HUES64 (cell line): ENCODE data around the gene DHPS.
A peak's percentile ranks its signal among the peaks of the same experiment; 100 is the strongest.
"Not testable (repeated sequence)": the region's sequence is repeated elsewhere in the genome, so short reads cannot be mapped to it uniquely, and the experiment has no call there.

Source experiments
- H3K27ac ChIP-seq: 2 replicates; pipeline ENCODE4 v1.7.0; 2013; ENCODE audit warnings: low read depth, low read length, inconsistent platforms
- H3K27me3 ChIP-seq: 2 replicates; pipeline ENCODE4 v1.6.1; 2013; ENCODE audit warnings: mild to moderate bottlenecking, low read length; ENCODE audit not compliant: insufficient read depth
- H3K36me3 ChIP-seq: 2 replicates; pipeline ENCODE4 v1.6.1; 2013; ENCODE audit warnings: mild to moderate bottlenecking, low read length; ENCODE audit not compliant: insufficient read depth
- H3K4me1 ChIP-seq: 2 replicates; pipeline ENCODE4 v1.6.1; 2013; ENCODE audit warnings: mild to moderate bottlenecking, low read length, moderate library complexity; ENCODE audit not compliant: insufficient read depth
- H3K4me3 ChIP-seq: 2 replicates; pipeline ENCODE4 v1.5.1; 2013; ENCODE audit warnings: mild to moderate bottlenecking, low read length, moderate library complexity
- H3K9ac ChIP-seq: 2 replicates; pipeline ENCODE4 v1.6.1; 2013; ENCODE audit warnings: mild to moderate bottlenecking, low read depth, low read length
- H3K9me3 ChIP-seq: 2 replicates; pipeline ENCODE4 v1.6.1; 2013; ENCODE audit warnings: low read depth, low read length; ENCODE audit not compliant: insufficient read depth
- WGBS: fragments of 150-250, 120-280 bp; methylation state at CpG from one replicate; pipeline ENCODE4 v1.1.7; 2013; ENCODE audit warnings: missing lambda C conversion rate; 5-methylcytosine and 5-hydroxymethylcytosine counted together

The DHPS gene

GRCh38 chr19:12643716-12644115 lies 38.0 kb downstream of the DHPS start:
- H3K9ac ChIP-seq, H3K4me3 ChIP-seq, H3K27ac ChIP-seq, H3K9me3 ChIP-seq, H3K36me3 ChIP-seq, H3K27me3 ChIP-seq, H3K4me1 ChIP-seq: not testable (repeated sequence)
- 96% methylated on average over 14 of the region's 14 CpGs for WGBS

- H3K9me3 ChIP-seq: no peaks in the 10 kb centered on the region
- no peaks in the 10 kb centered on the region for H3K36me3 ChIP-seq
- H3K27me3 ChIP-seq: no peaks in the 10 kb centered on the region
- H3K27ac ChIP-seq: no peak overlapping the region
- H3K4me1 ChIP-seq: no peaks in the 10 kb centered on the region
- no peak overlapping the region for H3K9ac ChIP-seq
- H3K4me3 ChIP-seq: no peak overlapping the region
- 94% methylated on average over 26 of the region's 26 CpGs for WGBS
These were observed 39.2 kb downstream of the DHPS start for GRCh38 chr19:12642506-12642905.

DNA sequence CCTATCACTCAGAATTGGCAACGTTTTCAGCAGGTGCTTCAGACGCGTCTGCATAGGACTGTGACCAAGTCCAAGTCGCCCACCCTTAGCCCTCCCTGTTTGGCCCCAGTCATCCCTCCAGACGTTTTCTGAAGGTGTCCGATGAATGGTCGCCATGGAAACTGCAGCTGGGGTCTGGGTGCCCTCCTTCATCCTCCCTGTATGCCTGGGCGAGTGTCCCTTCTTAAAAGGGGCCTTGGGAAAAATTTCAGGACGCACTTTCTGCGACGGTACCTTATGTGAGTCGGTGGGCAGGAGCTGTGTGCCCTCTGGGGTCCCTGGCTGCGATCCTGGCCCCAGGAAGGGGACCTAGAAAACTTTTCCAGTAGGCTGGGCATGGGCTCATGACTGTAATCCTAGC lies 40.2 kb downstream of the DHPS start:
- WGBS: 87% methylated on average over 13 of the region's 13 CpGs
- H3K4me1 ChIP-seq: no peaks in the 10 kb centered on the region
- H3K9me3 ChIP-seq: no peaks in the 10 kb centered on the region
- no peak overlapping the region for H3K27ac ChIP-seq
- H3K36me3 ChIP-seq: no peaks in the 10 kb centered on the region
- no peaks in the 10 kb centered on the region for H3K27me3 ChIP-seq
- H3K9ac ChIP-seq: no peak overlapping the region
- H3K4me3 ChIP-seq: no peak overlapping the region

- no peak overlapping the region for H3K27ac ChIP-seq
- WGBS: 21% methylated on average over 39 of the region's 39 CpGs
- peak overlapping the region; percentile 44 for H3K4me3 ChIP-seq
- H3K36me3 ChIP-seq: no peaks in the 10 kb centered on the region
- peak overlapping the region; percentile 33; the same call in 1 of the 2 replicates for H3K9ac ChIP-seq
- H3K27me3 ChIP-seq: no peaks in the 10 kb centered on the region
- no peaks in the 10 kb centered on the region for H3K9me3 ChIP-seq
- H3K4me1 ChIP-seq: no peaks in the 10 kb centered on the region
These were observed 41.6 kb downstream of the DHPS start for GRCh38 chr19:12639901-12640613.

DNA sequence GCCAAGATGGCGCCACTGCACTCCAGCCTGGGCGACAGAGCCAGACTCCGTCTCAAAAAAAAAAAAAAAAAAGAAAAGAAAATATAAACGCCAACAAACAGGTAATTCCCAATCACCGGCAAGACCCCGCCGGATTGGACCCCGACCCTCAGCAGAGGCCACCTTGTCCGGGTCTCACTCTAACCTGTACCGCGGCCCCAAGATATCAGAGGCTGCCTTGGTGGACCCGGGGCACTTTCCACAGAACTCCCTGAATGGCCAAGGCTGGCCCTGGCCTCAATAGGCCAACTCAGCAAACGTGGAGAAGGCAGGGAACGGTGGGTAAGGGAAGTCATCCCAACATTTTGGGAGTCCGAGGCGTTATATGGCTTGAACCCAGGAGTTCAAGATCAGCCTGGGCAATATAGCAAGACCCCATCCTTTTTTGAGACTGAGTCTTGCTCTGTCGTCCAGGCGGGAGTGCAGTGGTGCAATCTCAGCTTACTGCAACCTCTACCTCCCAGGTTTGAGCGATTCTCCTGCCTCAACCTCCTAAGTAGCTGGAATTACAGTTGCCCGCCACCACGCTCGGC lies 43.0 kb downstream of the DHPS start:
- 96% methylated on average over 20 of the region's 22 CpGs for WGBS
- no peak overlapping the region for H3K27ac ChIP-seq

GRCh38 chr19:12636631-12637030 lies 45.0 kb downstream of the DHPS start:
- WGBS: 95% methylated on average over 13 of the region's 13 CpGs
- Histone ChIP-seq H3K27ac (no peak overlapping the region), H3K4me3 (no peak overlapping the region), H3K9me3 (no peaks in the 10 kb centered on the region), H3K9ac (no peak overlapping the region), H3K36me3 (no peaks in the 10 kb centered on the region), H3K4me1 (no peaks in the 10 kb centered on the region), H3K27me3 (no peaks in the 10 kb centered on the region)

More for the DNA sequence above, 43.0 kb downstream of the DHPS start:
- Histone ChIP-seq H3K27me3 (no peaks in the 10 kb centered on the region), H3K4me1 (no peaks in the 10 kb centered on the region), H3K9me3 (no peaks in the 10 kb centered on the region), H3K36me3 (no peaks in the 10 kb centered on the region), H3K4me3 (no peak overlapping the region), H3K9ac (no peak overlapping the region)

- WGBS: 98% methylated on average over 6 of the region's 7 CpGs
- Histone ChIP-seq H3K4me3 (no peak overlapping the region), H3K4me1 (no peaks in the 10 kb centered on the region)
These were observed 52.5 kb downstream of the DHPS start for GRCh38 chr19:12629215-12629614.

GRCh38 chr19:12628040-12629022 lies 53.3 kb downstream of the DHPS start:
- no peak overlapping the region for H3K9ac ChIP-seq
- peaks cover 47% of the 10 kb centered on the region for H3K9me3 ChIP-seq
- no peaks in the 10 kb centered on the region for H3K27me3 ChIP-seq
- H3K36me3 ChIP-seq: peaks cover 76% of the 10 kb centered on the region
- H3K4me3 ChIP-seq: no peak overlapping the region
- 97% methylated on average over 16 of the region's 17 CpGs for WGBS
- no peaks in the 10 kb centered on the region for H3K4me1 ChIP-seq
- H3K27ac ChIP-seq: no peak overlapping the region; the same call in 1 of the 2 replicates

More at GRCh38 chr19:12629215-12629614, 52.5 kb downstream of the DHPS start:
- Histone ChIP-seq H3K27me3 (no peaks in the 10 kb centered on the region), H3K9me3 (peaks cover 47% of the 10 kb centered on the region), H3K9ac (no peak overlapping the region), H3K36me3 (peaks cover 68% of the 10 kb centered on the region), H3K27ac (no peak overlapping the region; the same call in 1 of the 2 replicates)

- H3K27me3 ChIP-seq: no peaks in the 10 kb centered on the region
- no peak overlapping the region for H3K9ac ChIP-seq
- H3K4me3 ChIP-seq: no peak overlapping the region
- H3K9me3 ChIP-seq: peaks cover 47% of the 10 kb centered on the region
- 96% methylated on average over 8 of the region's 8 CpGs for WGBS
- H3K4me1 ChIP-seq: no peaks in the 10 kb centered on the region
- H3K27ac ChIP-seq: no peak overlapping the region
- H3K36me3 ChIP-seq: peaks cover 76% of the 10 kb centered on the region
These were observed 54.7 kb downstream of the DHPS start for GRCh38 chr19:12626958-12627357.
